MCF 10A (cell line): ENCODE measurements around the gene KCNG1. TPM values are rescaled to one million over a fixed set of nuclear protein-coding genes. Genes with fewer than 3 reads are reported as not detected.
"Not testable (repeated sequence)": the region's sequence is repeated elsewhere in the genome, so short reads cannot be mapped to it uniquely, and the experiment has no call there.

Experiments
- BruUV-seq: library from RNA; stranded (reverse); fragments of 400-500 nt; replicated peaks from 2 replicates; lab custom pipeline; 2021; lab: Mats Ljungman, UMichigan
- CTCF ChIA-PET: fragments of 300-600 bp; sonication (Branson Sonifier 250); formaldehyde crosslinking; extraction: SDS; loops from one replicate; lab custom pipeline; 2021; ENCODE audit warnings: antibody characterized with exemption, inconsistent platforms; lab: Yijun Ruan, JAX
- POLR2A ChIA-PET: fragments of 300-600, 350-650 bp; sonication (Branson Sonifier 250); formaldehyde crosslinking; extraction: SDS; loops from one replicate; lab custom pipeline; 2020; ENCODE audit warnings: antibody characterized with exemption, inconsistent platforms; lab: Yijun Ruan, JAX
- DNase-seq: peaks from one replicate; pipeline ENCODE4 v3.0.0-alpha.2; 2018; ENCODE audit not compliant: unreplicated experiment
- H3K27ac Mint-ChIP-seq: one replicate; pipeline ENCODE4 v1.8.0; 2022; ENCODE audit warnings: mild to moderate bottlenecking, low read depth, mixed read lengths; ENCODE audit not compliant: unreplicated experiment
- H3K27me3 Mint-ChIP-seq: one replicate; pipeline ENCODE4 v1.8.0; 2022; ENCODE audit warnings: mixed read lengths; ENCODE audit not compliant: insufficient read depth, unreplicated experiment
- H3K36me3 Mint-ChIP-seq: one replicate; pipeline ENCODE4 v1.8.0; 2022; ENCODE audit warnings: mild to moderate bottlenecking, moderate library complexity, mixed read lengths; ENCODE audit not compliant: insufficient read depth, unreplicated experiment
- H3K4me1 Mint-ChIP-seq: one replicate; pipeline ENCODE4 v1.8.0; 2022; ENCODE audit warnings: mixed read lengths; ENCODE audit not compliant: insufficient read depth, unreplicated experiment
- H3K4me3 Mint-ChIP-seq: one replicate; pipeline ENCODE4 v1.8.0; 2022; ENCODE audit warnings: mild to moderate bottlenecking, moderate library complexity, mixed read lengths; ENCODE audit not compliant: unreplicated experiment
- H3K9me3 Mint-ChIP-seq: one replicate; pipeline ENCODE4 v1.8.0; 2022; ENCODE audit warnings: mixed read lengths; ENCODE audit not compliant: unreplicated experiment
- CTCF ChIP-seq: fragments of 200-600 bp; IDR thresholded peaks from one replicate; pipeline ENCODE4 v1.8.0; 2022; ENCODE audit warnings: antibody characterized with exemption, mild to moderate bottlenecking; ENCODE audit not compliant: unreplicated experiment
- intact Hi-C: fragments of 100-400 bp; cut with micrococcal nuclease; formaldehyde crosslinking; loops from 2 replicates; pipeline ENCODE4 v1.14.1; 2022
- total RNA-seq: library from RNA; stranded (reverse); gene quantifications from 2 replicates; pipeline ENCODE4 v1.2.3, GENCODE V29; 2022

The KCNG1 gene
- total RNA-seq, 1 experiment from 2014 or later, result 24.8 TPM

DNA sequence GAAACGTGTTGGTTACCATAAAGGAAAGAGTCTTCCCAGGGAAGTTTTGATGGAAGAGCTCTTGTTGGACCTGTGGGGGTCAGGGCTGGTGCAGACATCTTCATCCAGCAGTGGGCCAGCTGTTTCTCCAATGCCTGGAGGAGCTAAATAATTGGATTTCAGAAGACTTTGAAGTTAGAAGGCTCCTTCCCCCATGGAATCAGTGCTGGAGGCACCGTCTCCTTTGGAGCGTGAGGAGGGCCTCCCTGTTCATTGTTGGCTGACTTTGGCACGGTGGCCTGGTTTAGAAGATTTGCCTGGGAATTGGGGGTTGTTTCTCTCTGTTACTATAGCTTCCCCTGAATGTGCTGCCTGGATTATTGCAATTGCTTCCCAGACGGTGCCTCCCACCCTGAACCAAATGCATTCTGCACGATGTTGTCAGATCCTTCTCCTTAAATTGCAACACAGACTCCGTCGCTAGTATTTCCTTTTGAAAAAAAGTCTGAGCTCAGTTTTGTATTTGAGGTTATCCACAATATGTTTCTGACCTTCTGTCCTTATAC is 27.7 kb upstream of the KCNG1 start:
- no peak for TF ChIP-seq CTCF
- ChIA-PET CTCF (interaction anchor here (0.5 to 1.3 kb wide), 5 partner anchors 9 to 599 kb away, joined by 3 to 5 read pairs (median 3); no protein-coding TSS in a partner anchor), POLR2A (no interaction called here)
- H3K27ac Mint-ChIP-seq, result no peak overlapping the region
- intact Hi-C loops, result no loop called here
- H3K36me3 Mint-ChIP-seq, result no peaks in the 10 kb centered on the region
- BruUV-seq, result no TSS peak
- no peak for DNase-seq
- no peak overlapping the region for H3K4me3 Mint-ChIP-seq
- peaks cover 55% of the 10 kb centered on the region for H3K27me3 Mint-ChIP-seq
- H3K4me1 Mint-ChIP-seq, result no peaks in the 10 kb centered on the region
- no peaks in the 10 kb centered on the region for H3K9me3 Mint-ChIP-seq

DNA sequence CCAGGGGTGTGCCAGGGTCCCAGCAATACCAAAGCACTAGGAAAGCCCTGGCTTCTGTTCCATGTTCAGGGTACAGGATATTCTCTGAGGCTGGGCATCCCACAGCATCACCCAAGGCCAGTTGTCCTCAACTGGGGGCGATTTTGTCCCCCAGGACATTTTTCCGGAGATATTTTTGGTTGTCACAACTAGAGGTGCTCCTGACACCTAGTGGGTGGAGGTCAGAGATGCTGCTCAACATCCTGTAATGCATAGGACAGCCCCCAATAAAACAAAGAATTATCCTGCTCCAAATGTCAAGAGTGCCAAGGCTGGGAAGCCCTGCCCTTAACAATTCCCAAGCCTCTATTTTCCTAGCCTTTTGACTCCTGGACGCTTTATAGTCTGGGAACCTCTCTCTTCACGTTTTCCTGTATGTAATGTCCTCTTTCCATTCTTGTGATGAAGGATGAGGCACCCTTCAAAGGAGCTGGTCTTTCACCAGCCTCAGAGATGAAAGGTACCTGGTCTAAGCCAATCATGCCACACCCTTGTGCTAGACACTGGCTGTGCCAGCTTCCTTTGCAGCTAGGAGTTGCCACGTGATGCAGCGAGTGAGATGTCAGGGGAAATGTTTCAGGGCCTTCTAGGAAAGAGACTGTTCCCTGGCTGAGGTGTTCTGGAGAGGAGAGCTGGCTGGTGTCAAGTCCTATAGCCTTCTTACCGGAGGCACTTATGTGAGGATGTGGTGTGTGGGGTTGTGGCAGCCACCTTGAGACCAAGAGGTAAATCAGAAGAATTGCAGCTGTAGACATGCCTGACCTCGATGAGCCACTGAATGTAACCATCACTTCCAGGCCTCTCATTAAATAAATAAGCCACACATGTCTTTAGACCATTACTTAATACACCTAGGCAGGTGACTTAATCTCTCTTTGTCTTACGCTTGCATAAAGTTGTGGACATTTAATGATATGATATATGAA is 23.4 kb upstream of the KCNG1 start:
- CTCF ChIA-PET, result interaction anchor here (0.6 kb wide), 1 partner anchor 280 kb away, joined by 4 read pairs; no protein-coding TSS in a partner anchor
- POLR2A ChIA-PET, result no interaction called here
- H3K27me3 Mint-ChIP-seq, result peaks cover 27% of the 10 kb centered on the region

DNA sequence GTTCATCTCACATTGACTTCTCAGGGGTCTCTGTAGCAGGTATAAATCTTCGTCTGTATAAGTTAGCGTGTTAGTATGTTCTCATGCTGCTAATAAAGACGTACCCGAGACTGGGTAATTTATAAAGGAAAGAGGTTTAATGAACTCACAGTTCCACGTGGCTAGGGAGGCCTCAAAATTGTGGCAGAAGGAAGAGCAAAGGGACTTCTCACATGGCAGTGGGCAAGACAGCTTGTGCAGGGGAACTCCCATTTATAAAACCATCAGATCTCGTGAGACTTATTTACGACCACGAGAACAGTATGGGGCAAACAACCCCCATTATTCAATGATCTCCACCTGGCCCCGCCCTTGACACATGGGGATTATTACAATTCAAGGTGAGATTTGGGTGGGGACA is 22.6 kb upstream of the KCNG1 start:
- DNase-seq, H3K27ac Mint-ChIP-seq, CTCF ChIA-PET, H3K36me3 Mint-ChIP-seq, intact Hi-C loops, BruUV-seq, POLR2A ChIA-PET, H3K9me3 Mint-ChIP-seq, H3K4me3 Mint-ChIP-seq, H3K4me1 Mint-ChIP-seq: not testable (repeated sequence)
- H3K27me3 Mint-ChIP-seq, result peaks cover 19% of the 10 kb centered on the region

More for the DNA sequence above, 23.4 kb upstream of the KCNG1 start:
- H3K9me3 Mint-ChIP-seq, result no peaks in the 10 kb centered on the region
- intact Hi-C loops, result no loop called here
- no peak for DNase-seq
- no peak overlapping the region for H3K27ac Mint-ChIP-seq
- no peaks in the 10 kb centered on the region for H3K4me1 Mint-ChIP-seq
- no peak for TF ChIP-seq CTCF
- H3K36me3 Mint-ChIP-seq, result no peaks in the 10 kb centered on the region
- H3K4me3 Mint-ChIP-seq, result no peak overlapping the region
- BruUV-seq, result no TSS peak

- H3K4me3 Mint-ChIP-seq, result no peak overlapping the region
- no peaks in the 10 kb centered on the region for H3K36me3 Mint-ChIP-seq
- DNase-seq, result no peak
- H3K27ac Mint-ChIP-seq, result no peak overlapping the region
- ChIA-PET CTCF (interaction anchor here (0.8 kb wide), 1 partner anchor 57 kb away, joined by 3 read pairs; no protein-coding TSS in a partner anchor), POLR2A (no interaction called here)
- BruUV-seq, result no TSS peak
- peaks cover 12% of the 10 kb centered on the region for H3K27me3 Mint-ChIP-seq
- intact Hi-C loops, result no loop called here
- H3K4me1 Mint-ChIP-seq, result no peaks in the 10 kb centered on the region
- H3K9me3 Mint-ChIP-seq, result no peaks in the 10 kb centered on the region
- TF ChIP-seq CTCF, result no peak
Observed at GRCh38 chr20:51044796-51045195, 21.9 kb upstream of the KCNG1 start.
